DND-41 (cell line): ENCODE measurements around the gene NRG3.

Source experiments
- CTCF ChIP-seq: IDR thresholded peaks from 2 replicates; pipeline ENCODE4 v1.5.1; 2012; ENCODE audit warnings: borderline replicate concordance, low read length, moderate library complexity, mild to moderate bottlenecking; ENCODE audit not compliant: poor library complexity, severe bottlenecking; ENCODE audit errors: extremely low read depth
- EZH2 ChIP-seq: IDR thresholded peaks from 3 replicates; pipeline ENCODE4 v1.6.1; 2012; ENCODE audit warnings: borderline replicate concordance, low read depth, mild to moderate bottlenecking, moderate library complexity, low read length, inconsistent platforms; ENCODE audit not compliant: severe bottlenecking

GRCh38 chr10:82242778-82243177 lies 367.8 kb downstream of the NRG3 start:
- TF ChIP-seq CTCF (no peak), EZH2 (no peak)
